NOMO-1 (cell line): ENCODE measurements around the gene IL20RA.
"Not testable (repeated sequence)": the region's sequence is repeated elsewhere in the genome, so short reads cannot be mapped to it uniquely, and the experiment has no call there.

ENCODE experiments used
- DNase-seq, 2 experiments: peaks; one replicate each; lab custom pipeline; 2025; ENCODE audit not compliant: unreplicated experiment in 2 of 2; lab: John Stamatoyannopoulos, UW

Gene IL20RA, protein sequence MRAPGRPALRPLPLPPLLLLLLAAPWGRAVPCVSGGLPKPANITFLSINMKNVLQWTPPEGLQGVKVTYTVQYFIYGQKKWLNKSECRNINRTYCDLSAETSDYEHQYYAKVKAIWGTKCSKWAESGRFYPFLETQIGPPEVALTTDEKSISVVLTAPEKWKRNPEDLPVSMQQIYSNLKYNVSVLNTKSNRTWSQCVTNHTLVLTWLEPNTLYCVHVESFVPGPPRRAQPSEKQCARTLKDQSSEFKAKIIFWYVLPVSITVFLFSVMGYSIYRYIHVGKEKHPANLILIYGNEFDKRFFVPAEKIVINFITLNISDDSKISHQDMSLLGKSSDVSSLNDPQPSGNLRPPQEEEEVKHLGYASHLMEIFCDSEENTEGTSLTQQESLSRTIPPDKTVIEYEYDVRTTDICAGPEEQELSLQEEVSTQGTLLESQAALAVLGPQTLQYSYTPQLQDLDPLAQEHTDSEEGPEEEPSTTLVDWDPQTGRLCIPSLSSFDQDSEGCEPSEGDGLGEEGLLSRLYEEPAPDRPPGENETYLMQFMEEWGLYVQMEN

DNA sequence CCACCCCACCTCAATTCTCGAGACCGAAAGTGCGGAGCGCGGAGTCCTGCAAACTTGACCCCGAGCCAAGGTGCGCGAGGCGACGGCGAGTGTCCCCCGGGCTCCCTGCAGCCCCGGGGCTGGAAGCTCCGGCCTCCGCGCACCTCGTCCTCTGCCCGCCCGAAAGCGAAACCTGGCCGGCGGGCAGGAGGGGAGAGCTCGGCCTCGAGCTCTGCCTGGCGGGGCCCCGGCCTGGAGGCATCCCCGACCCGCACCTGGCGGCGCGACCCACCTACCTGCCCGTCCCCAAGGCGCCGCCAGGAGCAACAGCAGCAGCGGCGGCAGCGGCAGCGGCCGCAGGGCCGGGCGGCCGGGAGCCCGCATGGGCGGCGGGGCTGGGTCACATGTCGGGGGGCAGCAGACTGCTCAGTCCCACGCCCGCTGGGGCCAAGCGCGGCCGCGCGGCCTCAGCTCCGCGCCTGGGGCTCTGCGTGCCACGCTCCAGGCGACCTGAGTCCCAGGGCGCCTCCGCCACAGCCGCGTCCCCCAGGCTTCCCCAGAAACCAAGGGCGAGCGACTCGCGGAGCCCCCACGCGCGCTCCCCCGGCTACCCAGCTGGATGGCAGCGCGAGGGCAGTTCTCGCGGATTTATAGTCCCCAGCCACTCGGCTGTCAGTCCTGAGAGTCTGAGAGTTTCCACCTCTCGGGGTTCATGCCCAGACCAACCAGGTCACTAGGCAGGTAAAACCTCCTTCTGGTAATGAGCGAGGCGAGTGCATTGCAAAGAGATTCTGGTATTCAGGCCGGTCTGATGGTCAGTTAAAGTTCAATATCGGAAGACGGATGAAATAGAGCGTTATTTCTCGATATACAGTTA lies at the start of gene IL20RA:
Gene IL20RA (minus strand): TSS at position 600 of the 856 bp plus-strand sequence. CDS start 237 bp downstream, at position 363.
- no peak for DNase-seq

DNA sequence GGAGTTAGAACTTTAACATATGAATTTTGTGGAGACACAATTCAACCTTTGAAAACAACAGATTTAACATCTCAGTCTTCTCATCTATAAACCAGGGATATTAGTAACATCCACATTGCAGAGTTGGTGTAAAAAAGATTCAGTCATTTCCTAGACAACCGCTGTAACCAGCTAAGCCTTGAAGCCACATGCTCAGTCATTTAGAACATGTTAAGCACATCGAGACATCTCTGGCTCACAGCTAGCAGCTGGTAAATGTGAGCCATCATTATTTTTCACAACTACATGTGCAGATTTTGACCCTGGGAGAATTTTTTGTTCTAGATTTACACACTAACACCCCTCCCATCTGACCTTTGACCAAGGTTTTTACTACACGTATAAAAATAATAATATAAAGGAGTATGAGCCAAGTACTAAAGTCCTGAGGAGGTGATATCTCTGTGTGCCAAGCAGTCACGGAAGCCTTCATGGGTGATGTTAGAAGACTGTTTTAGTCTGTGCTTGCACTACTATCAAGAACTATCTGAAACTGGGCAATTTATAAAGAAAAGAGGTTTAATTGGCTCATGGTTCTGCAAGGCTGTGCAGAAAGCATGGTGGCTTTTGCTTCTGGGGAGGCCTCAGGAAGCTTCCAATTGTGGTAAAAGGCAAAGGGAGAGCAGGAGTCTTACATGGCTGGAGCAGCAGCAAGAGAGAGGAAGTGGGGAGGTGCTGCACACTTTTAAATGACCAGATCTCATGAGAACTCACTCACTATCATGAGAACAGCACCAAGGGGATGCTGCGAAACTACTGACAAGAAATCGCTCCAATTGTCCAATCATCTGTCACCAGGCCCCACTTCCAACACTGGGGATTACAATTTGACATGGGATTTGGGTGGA lies 48.7 kb upstream of the IL20RA start:
- no peak for DNase-seq

DNA sequence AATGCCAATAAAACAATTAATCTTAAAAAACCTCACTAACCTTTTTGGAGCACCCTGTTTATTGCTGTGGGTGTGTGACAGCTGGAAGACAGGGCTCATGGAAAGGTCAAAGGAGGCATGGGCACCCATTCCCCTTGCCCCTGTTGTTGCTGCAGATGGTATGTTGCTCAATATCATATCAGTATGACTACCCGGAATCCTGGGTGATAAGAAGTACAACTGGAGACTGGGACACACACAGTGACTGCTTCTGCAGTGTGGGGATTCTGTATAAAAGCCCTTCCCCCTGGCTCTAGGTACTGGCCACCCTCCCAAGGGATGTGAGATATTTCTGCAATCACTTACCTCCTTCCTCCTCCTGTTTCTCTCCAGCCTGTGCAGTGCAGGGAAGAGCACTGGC lies 47.3 kb upstream of the IL20RA start:
- no peak for DNase-seq

DNA sequence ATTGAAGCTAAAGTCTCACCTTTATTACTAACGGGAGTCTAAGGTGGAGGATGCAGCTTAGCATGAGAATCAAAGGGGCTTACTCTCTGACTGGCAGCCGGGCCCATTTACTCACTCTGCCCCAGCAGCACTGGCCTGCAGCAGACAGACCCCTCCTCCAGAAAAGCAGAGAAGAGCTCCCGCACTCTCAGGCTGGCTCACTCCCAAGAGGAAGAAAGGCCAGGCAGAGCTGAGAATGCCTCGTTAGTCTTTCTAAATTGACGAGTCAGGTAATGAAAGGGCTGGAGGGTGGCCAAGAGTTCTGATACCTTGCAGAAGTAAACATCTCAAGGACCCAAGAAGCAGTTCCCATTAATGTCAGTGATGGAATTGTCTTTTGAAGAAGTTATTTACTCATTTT lies 44.5 kb upstream of the IL20RA start:
- DNase-seq, result no peak

DNA sequence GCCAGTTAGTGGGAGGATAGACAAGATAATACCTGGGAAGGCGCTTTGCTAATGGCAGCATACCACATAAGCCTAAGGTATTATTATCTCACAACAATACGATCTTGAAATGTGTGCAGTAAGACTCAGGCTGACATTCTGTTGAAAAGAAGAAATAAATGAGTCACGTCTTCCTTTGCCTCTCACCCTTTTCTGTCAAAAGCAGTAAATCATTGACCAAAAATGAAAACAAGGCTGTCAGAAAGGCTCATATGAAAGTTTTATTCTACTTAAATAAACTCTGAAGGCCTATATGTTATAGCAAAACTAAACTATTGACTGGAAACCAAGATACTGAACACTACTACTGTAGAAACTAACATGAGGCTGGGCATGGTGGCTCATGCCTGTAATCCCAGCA lies 43.1 kb upstream of the IL20RA start:
- no peak for DNase-seq

DNA sequence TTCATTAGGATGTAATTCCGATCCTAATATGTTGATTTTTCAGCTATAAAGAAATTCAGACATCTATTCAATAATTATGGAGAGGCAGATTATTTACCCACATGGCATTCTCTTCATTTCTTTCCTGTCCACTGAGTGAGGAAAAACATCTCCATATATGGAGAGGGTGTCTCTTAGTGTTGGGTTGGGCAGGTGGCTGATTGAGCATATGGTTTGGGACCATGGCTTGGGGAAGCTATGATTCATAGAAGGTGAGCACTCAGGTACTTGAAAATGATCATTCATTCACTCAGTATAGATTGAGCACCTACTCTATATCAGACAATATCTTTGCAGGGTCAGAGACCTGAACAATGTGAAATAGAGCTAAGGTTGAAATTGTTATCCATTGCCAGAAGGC lies 41.3 kb upstream of the IL20RA start:
- no peak for DNase-seq

DNA sequence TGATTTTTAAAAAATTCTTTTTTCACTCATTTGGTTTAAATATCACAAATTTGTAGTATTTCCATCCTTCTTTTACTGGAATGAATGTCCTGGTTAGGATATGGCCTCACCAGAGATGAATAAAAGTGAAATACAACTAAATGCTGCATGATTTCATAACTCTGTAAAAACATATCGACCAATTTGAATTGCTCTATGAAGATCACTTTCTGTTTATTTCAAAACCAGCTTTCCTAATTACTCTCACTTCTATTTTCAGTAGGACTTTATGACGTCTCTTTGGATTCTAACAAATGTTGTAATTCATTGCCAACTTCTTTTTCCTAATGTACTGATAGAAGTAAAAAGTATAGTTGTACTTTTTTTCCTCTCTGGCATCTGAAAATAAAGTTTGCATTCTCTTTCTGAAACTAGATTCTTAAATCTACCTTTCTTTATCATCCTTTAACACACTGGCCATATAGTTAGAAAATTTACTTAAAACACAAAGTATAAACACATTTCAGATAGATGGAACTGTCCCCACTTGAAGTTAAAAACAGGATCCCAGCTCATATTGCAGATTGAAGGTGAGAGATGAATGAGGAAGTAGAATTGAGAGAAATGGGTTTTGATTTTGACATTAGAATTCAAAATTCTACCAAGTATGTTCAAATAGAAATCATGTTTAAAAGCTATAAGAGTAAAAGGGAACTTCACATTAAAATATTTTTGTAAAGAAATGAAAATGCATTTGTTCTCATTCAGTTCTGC lies 40.3 kb upstream of the IL20RA start:
- peak in 1 of 2 experiments; percentile 22 for DNase-seq

DNA sequence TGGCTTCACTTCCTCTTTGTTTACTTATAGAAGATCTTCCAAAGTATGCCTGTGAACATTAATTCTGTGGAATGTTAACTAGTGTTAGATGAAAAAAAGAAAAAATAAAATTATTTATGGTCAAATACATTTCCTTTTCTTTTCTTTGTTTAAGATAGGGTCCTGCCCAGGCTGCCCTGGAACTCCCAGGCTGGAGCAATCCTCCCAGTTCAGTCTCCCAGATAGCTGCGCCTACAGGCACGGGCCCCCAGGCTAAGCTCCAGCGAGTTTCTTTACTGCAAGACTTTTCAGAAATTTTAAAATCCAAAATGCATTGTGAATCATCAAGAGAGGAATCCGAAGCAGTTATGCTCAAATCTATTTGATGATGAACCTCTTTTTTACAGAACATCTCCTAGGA lies 39.3 kb upstream of the IL20RA start:
- DNase-seq, result no peak

DNA sequence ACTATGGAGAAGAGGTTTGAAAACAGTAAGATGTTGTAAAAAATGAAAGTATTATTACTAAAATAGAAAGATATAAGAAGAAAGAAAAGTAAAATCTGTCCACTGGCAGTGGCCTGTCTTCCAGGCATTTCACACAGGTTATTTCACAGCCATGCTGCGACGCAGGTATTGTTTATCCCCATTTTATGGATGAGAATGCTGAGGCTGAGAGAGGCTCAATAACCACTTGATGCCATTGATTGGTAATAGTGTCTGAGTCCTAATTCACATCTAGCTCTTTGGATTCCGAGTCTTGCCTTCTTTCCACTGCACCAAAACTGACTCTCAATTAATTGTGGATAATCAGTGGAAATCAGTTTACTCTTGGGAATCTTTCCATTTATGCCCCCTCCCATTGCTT lies 37.2 kb upstream of the IL20RA start:
- DNase-seq, result no peak

DNA sequence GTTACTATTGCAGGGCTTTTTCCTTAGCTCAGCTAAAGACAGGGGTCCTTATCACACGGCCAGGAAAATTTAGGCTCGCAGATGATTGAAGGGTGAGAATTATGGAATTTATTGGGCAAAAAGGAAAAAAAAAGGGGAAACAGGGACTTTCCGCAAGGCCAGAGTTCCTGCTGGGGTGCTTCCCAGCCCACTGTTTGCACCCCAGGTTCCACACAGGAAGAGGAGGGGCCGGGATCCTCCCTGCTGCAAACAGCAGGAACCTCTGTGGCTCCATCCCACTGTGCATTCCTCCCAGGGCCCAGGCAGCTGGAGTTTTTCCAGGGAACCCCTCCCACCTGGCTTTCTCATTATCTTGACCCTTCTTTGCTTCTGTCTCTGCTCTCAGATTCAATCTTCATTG lies 35.9 kb upstream of the IL20RA start:
- no peak for DNase-seq

DNA sequence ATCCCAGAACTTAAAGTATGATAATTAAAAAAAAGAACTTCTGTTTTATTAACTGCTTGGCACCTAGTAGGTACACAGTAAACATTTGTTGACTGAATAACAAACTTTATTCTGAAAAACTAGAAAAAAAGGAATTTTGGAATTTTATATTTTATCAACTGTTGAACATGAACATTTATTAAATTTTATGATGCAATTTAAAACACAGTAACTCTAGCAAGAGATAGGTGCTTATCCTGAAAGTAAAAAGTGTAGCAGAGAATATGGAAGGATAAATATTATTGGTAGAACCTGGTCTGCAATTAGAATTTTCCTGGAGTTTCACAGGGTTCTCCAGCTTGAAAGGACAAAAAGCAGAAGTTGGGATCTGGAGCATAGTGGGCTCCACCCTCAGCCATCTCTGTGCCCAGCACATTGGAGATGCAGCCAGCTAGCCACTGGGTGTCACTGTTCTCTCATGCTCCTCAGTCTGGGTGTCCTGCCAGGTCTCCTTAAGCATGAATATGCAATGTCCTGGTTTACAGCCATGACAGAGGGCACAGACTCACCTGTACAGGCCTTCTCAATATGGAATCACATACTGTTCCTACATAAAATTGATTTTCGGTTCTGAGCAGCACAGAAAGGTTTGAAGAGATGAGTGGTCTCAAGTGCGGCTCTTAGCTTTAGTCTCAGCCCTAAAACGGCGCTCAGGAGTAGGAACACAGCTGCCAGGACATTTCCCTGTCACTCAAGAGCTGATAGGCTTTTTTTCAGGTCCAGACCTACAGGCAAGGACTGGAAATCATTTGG lies 31.7 kb upstream of the IL20RA start:
- peak; percentile 67 to 92 for DNase-seq

DNA sequence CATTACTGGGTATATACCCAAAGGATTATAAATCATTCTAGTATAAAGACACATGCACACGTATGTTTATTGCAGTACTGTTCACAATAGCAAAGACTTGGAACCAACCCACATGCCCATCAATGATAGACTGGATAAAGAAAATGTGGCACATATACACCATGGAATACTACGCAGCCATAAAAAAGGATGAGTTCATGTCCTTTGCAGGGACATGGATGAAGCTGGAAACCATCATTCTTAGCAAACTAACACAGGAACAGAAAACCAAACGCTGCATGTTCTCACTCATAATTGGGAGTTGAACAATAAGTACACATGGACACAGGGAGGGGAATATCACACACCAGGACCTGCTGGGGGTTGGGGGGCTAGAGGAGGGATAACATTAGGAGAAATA lies 31.0 kb upstream of the IL20RA start:
- not testable (repeated sequence) for DNase-seq

DNA sequence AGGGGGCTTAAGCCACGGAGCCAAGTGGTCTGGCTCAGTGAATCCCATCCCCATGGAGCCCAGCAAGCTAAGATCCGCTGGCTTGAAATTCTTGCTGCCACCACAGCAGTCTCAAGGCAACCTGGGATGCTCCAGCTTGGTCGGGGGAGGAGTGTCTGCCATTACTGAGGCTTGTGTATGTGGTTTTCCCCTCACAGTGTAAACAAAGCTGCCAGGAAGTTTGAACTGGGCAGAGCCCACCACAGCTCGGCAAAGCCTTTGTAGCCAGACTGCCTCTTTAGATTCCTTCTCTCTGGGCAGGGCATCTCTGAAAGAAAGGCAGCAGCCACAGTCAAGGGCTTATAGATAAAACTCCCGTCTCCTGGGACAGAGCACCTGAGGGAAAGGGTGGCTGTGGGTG lies 25.5 kb upstream of the IL20RA start:
- DNase-seq, result no peak

DNA sequence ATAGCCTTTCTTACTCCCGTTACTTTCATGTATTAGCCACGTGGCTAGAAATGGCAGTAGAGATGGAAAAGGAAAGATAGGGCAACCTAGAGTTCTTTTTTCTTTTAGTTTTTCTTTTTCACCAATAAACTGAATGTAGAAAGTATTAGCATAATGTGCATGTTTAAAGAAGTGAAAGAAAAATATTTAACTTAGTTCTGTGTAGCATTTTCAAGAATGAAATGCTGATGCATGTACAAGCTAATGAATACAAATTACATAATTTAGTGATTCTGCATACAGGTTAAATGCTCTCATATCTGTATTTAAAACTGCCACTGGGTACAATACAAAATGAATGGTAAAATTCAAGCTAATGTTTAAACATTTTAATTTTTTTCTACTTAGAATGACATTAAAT lies 22.6 kb upstream of the IL20RA start:
- DNase-seq, result no peak

DNA sequence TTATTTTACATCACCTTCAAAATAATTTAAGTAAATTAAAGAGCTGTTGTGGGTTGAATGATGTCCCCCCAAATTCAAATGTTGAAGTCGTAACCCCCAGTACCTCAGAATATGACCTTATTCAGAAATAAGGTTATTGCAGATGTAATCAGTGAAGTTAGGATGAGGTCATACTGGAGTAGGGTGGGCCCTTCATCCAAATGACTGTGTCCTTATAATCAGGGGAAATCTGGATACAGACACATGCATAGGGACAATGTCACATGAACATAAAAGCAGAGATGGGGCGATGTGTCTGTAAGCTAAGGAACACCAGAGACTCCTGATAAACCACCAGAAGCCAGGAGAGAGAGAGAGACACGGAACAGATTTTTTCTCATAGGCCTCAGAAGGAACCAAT lies 13.3 kb upstream of the IL20RA start:
- no peak for DNase-seq

DNA sequence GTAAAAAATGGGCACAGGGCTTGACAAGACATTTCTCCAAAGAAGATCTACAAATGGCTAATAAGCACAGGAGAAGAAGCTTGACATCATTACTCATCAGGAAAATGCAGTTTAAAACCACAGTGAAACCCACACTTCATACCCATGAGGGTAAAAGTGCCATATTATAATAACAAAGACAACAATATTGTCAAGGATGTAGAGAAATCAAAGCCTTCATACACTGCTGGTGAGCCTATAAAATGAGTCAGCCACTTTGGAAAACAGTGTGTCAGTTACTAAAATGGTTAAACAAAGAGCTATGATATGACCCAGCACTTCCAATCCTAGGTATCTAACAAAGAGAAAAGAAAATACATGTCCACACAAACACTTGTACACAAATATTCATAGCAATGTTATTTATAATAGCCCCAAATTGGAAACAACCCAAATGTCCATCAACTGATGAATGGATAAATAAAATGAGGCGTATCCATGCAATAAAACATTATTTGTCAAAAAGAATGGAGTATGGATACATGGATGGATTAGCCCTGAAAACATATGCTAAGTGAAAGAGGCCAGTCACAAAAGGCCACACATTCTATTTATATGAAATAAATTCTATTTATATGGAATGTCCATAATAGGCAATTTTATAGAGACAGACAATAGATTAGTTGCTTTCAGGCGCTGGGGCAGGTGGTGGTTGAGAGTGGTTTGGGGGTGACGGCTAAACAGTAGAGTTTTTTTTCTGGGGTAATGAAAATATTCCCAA lies 11.5 kb upstream of the IL20RA start:
- DNase-seq, result no peak

DNA sequence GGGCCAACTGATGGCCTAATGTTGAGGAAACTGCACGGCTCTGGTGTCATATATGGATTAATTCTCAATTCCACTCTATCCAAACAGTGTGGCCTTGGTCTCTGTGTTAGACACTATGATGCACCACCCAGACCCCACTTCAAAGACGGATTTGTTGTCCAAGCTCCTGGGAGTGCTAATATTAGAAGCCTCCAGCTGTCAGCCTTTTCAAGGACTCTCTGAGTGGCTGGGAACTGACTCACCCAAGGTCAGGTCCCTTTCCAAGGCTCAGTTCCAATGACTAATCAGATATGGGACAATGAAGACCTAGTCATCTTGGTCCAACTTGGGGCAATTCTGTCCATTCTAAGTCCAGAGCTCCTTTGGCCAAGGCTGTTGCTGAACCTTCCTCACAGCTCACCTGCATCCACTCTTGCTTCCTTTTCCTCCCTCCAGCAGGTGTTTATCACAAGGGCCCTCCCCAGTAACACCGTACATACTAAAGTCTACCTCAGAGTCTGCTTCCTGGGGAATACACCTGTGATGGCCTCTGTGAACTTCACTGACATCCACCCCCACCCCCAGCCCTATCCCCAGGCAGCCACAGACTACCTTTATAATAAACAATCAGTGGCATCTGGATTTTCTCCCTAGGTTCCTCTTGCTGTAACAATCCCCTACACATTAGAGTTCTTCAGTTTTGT lies 7.2 kb upstream of the IL20RA start:
- DNase-seq, result no peak

DNA sequence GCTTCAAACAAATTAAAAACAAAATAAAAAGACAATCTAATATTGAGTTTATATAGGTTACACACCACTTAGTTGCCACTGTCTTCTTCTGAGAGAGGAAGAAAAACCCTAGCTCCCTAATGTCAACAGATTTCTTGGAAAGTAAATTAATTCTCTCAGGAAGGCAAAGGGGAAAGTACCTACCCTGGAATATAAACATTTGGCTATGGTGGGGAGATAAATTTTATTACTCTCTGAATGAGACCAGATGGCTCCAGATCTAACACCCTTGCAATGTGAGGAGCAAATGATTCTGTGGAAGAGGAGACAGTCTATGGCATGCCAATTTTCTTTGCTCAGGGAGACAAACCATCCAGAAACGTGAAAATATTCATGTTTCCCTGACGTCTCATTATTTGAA lies 4.3 kb upstream of the IL20RA start:
- DNase-seq, result no peak
